H4 (cell line): ENCODE data around the gene HTRA3. TPM values are rescaled to one million over a fixed set of nuclear protein-coding genes. Genes with fewer than 3 reads are reported as not detected.

ENCODE experiments used
- DNase-seq: peaks from one replicate; pipeline ENCODE4 v3.0.0-alpha.2; 2015; ENCODE audit warnings: low spot score
- total RNA-seq: library from RNA; depleted of rRNA; stranded (reverse); fragments of >200 nt; shearing (Covaris generic); gene quantifications from 2 replicates; pipeline ENCODE4 v1.2.3, GENCODE V29; 2014

The HTRA3 gene
- total RNA-seq, 1 experiment from 2014 or later, result 6.7 TPM

DNA sequence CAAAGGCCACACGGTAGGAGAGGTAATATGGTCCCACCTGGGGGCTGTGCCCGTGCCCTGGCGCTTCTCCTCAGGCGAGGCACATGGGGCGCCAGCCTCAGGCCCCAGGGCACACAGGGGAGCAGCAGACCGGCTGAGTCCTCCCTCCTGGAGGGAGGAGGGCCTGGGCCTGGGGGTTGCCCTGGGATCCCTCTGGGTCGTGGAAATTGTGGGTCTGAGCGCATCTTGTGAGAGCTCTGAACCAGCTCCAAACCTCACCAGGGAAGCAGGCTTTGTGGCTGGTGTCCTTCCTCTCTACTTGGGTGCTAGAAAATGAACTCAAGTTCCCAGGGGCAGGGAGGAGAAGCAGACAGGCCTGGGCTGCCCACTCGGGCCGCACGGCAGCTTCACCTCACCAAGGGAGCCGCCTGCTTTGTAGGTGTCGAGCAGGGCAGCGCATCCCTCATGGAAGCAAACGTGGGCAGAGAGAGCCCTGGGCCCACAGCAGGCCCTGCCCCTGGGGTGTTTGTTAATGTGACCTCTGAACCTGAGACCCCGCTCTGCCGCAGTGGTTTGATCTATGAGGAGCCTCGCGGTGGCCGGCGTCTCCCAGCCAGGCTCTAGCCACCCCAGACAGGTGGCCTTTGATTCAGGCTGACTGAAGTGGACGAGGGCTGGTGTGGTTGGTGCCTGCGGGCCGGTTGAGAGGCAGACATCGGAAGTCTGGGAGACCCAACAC is 10.8 kb downstream of the HTRA3 start:
- DNase-seq, result no peak

- no peak for DNase-seq
These were observed 11.4 kb downstream of the HTRA3 start for GRCh38 chr4:8280876-8281440.

DNA sequence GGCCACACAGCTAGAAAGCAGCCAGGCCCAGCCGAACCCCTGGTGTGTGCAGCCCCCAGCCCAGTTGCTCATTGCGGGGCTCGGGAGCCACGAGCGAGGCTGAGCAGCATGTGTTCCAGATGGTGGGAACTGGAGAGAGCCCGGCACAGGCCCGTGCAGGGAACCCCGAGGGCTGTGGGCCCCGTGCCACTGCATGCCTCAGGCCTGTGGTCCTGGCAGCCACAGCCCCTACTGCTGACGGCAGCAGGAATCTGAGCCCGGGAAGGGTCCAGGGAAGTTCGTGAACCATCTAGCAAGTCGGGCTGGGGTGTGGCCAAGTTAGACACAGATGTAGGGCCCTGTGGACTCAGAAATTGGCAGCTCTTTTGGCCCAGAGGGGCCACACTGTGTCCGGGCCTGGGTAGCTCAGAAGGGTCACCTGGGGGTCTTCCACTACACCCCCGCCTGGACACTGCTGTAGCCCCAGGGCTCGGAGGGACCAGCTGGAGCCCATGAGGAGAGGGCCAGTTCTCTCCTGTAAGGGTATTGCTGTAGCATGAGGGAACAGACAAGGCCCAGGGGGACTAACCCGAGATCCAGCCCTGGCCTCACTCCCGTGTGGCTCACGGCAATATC is 12.1 kb downstream of the HTRA3 start:
- no peak for DNase-seq

DNA sequence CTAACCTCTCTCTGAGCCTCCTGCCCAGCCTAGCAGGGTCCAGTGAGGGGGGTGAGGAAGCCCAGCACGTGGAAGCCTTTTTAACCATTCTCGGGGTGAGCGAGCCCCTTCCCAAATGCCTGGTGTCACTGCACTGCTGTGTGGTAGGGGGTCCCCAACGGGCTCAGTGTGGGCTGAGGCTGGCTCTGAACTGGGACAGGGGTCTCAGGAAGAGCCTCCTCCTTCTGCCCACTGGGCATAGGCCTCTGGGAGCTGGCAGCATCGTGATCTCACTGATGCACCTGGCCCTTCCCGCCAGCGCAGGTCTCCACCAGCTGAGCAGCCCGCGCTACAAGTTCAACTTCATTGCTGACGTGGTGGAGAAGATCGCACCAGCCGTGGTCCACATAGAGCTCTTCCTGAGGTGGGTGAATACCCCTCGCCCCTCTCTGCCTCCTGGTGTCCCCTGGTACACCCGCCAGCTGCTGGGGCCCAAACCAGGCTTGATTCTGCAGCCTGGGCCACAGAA is 12.6 kb downstream of the HTRA3 start:
- DNase-seq, result no peak

GRCh38 chr4:8282742-8283141 is 13.2 kb downstream of the HTRA3 start:
- no peak for DNase-seq

GRCh38 chr4:8283161-8283560 is 13.6 kb downstream of the HTRA3 start:
- DNase-seq, result no peak

GRCh38 chr4:8283631-8284121 is 14.1 kb downstream of the HTRA3 start:
- DNase-seq, result no peak

GRCh38 chr4:8284391-8284790 is 14.8 kb downstream of the HTRA3 start:
- DNase-seq, result no peak

DNA sequence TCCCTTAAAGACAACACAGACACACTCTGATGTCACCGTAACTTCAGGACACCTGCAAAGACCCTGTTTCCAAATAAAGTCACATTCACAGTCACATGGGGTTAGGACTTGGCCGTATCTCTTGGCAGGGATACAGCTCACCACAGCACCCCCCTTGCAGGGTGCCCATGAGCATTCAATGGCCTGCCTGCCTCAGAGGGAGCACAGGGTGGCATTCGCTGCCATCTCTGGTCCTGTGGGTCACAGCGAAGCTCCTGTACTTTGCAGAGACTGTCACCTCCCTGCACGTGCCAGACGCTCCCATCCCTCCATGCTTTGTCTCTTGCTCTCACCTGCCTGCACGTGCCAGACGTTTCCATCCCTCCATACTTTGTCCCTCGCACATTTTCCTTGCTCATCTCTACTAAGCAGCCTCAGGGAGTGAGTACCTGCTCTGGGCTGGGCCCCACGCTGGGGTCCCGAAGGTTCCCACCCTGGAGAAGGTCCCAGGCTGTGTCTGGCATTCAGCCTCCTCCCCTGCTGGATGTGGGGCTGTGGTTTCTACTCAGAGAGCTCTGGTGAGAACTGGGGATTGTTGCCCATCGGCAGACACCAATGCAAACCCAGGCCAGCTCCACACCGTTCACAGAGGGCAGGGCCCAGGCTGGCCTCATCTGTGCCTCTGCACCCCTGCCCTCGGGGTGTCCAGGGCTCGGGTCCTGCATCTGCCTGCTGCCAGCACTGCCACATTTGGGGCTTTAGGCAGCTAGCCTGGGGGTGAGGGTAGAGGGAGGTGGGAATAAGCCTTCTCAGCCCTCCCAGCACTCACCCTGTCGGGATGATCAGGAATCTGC is 15.8 kb downstream of the HTRA3 start:
- DNase-seq, result no peak

DNA sequence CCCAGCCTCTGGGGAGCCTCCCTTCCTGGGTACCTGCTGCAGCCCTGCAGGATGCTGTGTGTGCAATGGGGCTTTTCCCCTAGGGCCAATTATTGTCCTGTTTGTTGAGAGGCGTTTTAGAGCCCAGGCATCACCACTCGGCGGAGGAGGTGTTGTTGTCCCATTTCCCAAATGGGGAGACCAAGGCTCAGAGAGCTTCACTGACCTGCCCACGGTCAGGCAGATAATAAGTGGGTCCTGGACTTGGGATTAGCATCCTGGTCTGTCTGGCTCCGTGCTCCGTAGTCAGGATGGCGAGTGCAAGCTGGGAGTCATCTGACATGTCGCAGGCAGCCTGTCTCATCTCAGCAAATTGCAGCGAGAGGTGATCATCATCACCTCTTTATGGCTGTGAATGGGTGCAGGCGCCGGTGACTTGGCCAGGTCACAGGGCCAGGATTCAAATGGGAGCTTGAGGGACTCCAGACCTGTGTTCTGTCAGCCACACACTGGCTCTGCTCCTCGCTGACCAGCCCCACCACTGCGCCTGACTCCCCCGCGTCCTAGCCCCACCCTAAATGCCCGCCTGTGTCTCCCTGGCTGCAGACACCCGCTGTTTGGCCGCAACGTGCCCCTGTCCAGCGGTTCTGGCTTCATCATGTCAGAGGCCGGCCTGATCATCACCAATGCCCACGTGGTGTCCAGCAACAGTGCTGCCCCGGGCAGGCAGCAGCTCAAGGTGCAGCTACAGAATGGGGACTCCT is 16.6 kb downstream of the HTRA3 start:
- DNase-seq, result no peak

- no peak for DNase-seq
These were observed 17.3 kb downstream of the HTRA3 start for GRCh38 chr4:8286719-8287342.

GRCh38 chr4:8287343-8288280 is 18.1 kb downstream of the HTRA3 start:
- DNase-seq, result no peak

DNA sequence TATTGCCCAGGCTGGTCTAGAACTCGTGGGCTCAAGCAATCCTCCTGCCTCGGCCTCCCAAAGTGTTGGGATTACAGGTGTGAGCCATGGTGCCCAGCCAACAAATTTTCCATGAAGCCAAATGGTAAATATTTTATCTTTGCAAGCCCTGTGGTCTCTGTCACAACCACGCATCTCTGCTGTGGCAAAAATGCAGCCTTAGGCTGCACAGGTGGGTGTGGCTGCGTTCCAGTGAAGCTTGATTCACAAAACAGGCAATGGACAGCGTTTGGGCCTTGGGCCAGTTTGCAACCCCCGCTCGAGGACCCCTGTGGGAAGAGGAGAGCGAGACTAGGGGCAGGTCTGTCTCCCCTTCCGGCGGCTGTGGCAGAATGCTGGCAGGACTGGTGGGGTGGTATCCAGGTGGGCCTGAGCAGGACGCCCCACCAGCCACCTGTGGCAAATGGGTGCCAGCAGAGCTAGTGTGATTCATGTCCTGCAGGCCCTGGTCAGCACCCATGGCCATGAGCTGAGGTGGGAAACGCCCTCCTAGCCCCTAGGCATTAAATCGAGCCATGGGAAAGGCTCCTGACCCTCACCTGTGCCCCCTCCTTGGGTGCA is 19.7 kb downstream of the HTRA3 start:
- DNase-seq, result no peak

DNA sequence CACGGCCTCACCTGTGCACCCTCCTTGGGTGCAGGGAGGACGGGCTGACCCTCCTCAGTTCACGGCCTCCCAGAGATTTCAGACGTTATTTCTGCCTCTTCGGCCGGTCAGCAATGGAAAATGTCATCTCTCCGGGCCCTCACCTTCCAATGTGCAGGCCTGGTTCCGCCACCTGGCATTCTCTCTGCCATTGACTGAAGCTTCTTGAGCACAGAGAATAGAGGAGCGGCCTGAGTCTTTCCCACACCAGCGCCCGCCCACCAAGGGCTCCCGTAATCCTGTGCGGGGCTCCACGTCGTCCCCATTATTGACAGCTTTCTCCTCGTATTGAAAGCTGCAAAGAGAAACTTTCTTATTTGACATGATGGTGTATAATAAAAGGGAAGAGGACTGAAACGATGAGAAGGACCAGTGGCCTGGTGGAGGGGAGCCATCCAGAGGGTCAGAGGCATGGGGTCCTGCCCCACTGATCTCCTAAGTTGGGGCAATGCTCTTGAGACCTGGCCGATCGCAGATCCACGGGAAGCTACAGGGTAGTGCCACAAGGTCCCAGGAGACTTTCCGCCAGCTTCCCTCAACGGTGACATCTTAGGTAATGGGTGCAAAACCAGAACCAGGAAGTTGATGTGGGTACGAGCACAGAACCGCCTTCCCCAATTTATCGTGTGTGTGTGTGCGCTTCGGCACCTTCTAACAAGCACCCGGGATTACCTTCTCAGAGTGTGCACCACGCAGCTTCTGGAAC is 20.6 kb downstream of the HTRA3 start:
- no peak for DNase-seq

GRCh38 chr4:8290701-8290970 is 21.1 kb downstream of the HTRA3 start:
- no peak for DNase-seq

DNA sequence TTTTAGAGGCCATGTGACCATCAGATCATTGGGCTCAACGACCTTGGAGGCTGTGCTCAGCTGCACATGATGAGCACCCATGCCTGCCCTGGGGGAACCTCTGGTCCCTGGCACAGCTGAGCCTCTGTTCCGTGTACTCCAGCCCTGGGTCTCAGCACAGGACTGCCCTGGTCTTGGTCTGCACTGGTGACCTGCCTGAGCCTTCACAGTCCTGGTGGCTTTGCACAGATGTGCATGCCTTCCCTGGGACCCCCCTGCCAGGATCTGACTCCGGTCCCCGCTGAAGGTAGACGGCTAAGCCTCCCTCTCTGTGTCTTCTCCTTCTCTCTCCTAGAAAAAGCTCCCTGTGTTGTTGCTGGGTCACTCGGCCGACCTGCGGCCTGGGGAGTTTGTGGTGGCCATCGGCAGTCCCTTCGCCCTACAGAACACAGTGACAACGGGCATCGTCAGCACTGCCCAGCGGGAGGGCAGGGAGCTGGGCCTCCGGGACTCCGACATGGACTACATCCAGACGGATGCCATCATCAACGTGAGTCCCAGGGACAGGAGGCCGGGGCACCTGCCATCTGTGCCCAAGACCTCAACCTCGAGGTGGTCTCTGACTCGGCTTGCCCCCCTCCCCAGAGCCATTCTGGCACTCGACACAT is 21.6 kb downstream of the HTRA3 start:
- DNase-seq, result no peak

GRCh38 chr4:8291701-8292477 is 22.3 kb downstream of the HTRA3 start:
- no peak for DNase-seq
